ENCODE results near the gene STOX1. TPM values are rescaled to one million over a fixed set of nuclear protein-coding genes. Genes with fewer than 3 reads are reported as not detected.

The STOX1 gene, protein sequence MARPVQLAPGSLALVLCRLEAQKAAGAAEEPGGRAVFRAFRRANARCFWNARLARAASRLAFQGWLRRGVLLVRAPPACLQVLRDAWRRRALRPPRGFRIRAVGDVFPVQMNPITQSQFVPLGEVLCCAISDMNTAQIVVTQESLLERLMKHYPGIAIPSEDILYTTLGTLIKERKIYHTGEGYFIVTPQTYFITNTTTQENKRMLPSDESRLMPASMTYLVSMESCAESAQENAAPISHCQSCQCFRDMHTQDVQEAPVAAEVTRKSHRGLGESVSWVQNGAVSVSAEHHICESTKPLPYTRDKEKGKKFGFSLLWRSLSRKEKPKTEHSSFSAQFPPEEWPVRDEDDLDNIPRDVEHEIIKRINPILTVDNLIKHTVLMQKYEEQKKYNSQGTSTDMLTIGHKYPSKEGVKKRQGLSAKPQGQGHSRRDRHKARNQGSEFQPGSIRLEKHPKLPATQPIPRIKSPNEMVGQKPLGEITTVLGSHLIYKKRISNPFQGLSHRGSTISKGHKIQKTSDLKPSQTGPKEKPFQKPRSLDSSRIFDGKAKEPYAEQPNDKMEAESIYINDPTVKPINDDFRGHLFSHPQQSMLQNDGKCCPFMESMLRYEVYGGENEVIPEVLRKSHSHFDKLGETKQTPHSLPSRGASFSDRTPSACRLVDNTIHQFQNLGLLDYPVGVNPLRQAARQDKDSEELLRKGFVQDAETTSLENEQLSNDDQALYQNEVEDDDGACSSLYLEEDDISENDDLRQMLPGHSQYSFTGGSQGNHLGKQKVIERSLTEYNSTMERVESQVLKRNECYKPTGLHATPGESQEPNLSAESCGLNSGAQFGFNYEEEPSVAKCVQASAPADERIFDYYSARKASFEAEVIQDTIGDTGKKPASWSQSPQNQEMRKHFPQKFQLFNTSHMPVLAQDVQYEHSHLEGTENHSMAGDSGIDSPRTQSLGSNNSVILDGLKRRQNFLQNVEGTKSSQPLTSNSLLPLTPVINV
- under 1 TPM; 0.14 to 0.45 (median 0.25) TPM for total RNA-seq
- 0.25 TPM for polyA plus RNA-seq
- long read RNA-seq, donor 1, partial matches to known transcripts = 0 of 2 reads
- long read RNA-seq, donor 1, other reads (novel, unspliced or antisense) = 1 of 2 reads
- long read RNA-seq, donor 2 = 0 reads
- long read RNA-seq, donor 3, partial matches to known transcripts = 4 of 4 reads
- long read RNA-seq, donor 3, other reads (novel, unspliced or antisense) = 0 of 4 reads
- long read RNA-seq, donor 4 = 0 reads

DNA sequence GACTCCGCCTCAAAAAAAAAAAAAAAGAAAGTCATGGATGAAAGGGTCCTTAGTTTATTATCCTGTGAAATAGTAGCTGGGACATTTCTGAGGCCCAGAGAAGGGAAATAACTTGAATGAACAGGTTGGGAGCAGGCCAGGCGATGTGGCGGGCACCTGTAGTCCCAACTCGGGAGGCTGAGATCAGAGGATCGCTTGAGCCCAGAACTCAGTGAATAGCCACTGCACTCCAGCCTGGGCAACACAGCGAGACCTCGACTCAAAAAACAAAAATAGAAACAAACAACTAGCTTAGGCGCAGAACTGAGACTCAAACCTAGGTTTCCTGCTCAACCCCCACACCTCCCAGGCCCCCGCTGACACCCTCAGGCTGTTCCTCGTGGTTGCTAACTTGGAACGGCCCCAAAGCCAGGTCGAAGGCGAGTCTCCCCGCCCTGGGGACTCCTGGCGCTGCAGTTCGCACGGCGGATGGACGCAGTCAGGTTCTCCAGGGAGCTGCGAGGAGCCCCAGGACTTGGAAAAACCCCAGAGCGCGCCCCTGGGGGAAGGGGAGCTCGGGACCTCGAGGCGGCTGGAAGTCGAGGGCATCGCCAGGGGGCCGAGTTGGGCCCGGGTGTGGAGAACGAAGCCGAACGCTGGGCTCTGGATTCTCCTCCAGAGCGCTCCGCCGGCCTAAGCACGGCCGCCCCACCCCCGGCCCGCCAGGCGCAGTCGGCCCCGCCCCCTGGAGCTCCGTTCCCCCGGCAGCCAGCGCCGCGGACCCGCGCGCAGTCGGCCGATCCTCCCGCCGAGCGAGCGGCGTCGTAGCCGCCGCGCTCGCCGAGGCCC, at the start of gene STOX1:
Gene STOX1, plus strand, starts transcription at position 768 of the 828 bp plus-strand sequence. CDS start 93 bp downstream, outside the sequence.
- Histone ChIP-seq H3K9me3 (ENCODE audit: control insufficient read depth, low read length) (no peaks in the 10 kb centered on the region), H3K27me3 (ENCODE audit: control insufficient read depth, insufficient read depth) (no peaks in the 10 kb centered on the region), H3K4me3 (ENCODE audit: low read length) (peak within 1 kb of the TSS; percentile 74), H3K27ac (ENCODE audit: low read length) (no peak within 1 kb of the TSS), H3K4me1 (ENCODE audit: control insufficient read depth, insufficient read depth, low read length) (no peaks in the 10 kb centered on the region)
- intact Hi-C loops (cut with DNase I) = no loop called here
- peak; percentile 35 to 81 (median 73) for DNase-seq
- ATAC-seq = peak; percentile 84 to 85
- WGBS = 6% methylated on average over 63 of the region's 63 CpGs

DNA sequence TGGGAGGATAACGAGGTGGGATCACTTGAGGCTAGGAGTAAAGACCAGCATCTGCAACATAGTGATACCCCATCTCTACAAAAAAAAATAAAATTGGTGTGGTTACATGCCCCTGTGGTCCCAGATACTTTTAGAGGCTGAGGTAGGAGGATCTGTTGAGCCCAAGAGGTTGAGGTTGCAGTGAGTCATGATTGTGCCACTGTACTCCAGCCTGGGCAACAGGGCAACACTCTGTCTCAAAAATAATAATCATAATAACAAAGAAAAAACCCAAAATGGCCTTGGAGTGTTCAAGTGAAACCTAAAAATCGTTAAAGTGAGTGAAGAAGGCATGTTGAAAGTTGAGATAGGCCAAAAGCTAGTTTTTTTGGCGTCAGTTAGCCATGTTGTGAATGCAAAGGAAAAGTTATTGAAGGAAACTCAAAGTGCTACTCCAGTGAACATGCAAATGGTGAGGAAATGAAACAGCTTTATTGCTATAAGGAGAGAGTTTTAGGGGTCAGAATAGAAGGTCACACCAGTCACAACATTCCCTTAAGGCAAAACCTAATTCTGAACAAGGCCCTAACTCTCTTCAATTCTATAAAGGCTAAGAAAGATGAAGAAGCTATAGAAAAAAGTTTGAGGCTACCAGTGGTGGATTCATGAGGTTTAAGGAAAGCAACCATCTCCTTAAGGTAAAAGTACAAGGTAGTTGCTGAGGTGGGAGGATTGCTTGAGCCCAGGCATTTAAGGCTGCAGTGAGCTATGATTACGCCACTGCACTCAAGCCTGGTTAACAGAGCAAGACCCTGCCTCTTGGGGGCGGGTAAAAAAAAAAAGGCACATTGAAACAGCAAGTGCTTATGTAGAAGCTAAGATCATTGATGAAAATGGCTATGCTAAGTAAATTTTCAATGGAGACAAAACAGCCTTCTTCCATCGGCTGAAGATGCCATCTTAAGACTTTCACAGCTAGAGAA, 45.4 kb upstream of the STOX1 start:
- no peak overlapping the region for H3K27ac ChIP-seq (ENCODE audit: low read length)
- DNase-seq (no peak), ATAC-seq (no peak)
- H3K4me1 ChIP-seq (ENCODE audit: control insufficient read depth, insufficient read depth, low read length) = no peaks in the 10 kb centered on the region
- H3K9me3 ChIP-seq (ENCODE audit: control insufficient read depth, low read length) = no peaks in the 10 kb centered on the region
- intact Hi-C loops (cut with DNase I) = no loop called here
- H3K27me3 ChIP-seq (ENCODE audit: control insufficient read depth, insufficient read depth) = no peaks in the 10 kb centered on the region
- WGBS = 92% methylated on average over 6 of the region's 6 CpGs
- no peak overlapping the region for H3K4me3 ChIP-seq (ENCODE audit: low read length)

DNA sequence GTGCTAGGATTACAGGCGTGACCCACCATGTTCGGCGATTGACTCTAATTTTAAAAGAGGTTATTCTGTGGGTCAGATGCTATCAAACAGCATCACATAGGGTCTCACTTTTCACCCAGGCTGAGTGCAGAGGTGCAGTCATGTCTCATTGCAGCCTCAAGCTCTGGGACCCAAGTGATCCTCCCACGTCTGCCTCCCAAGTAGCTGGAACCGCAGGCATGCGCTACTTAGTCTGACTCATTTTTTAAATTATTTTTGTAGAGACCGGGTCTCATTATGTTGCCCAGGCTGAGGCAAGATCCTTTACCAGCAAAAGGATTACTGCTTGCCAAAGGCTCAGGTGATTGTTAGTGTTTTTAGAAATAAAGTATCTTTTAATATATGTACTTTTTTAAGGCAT, 42.9 kb upstream of the STOX1 start:
- no peaks in the 10 kb centered on the region for H3K9me3 ChIP-seq (ENCODE audit: control insufficient read depth, low read length)
- intact Hi-C loops (cut with DNase I) = no loop called here
- WGBS = 93% methylated on average over 7 of the region's 7 CpGs
- no peaks in the 10 kb centered on the region for H3K4me1 ChIP-seq (ENCODE audit: control insufficient read depth, insufficient read depth, low read length)
- no peak for ATAC-seq
- no peak overlapping the region for H3K27ac ChIP-seq (ENCODE audit: low read length)
- H3K4me3 ChIP-seq (ENCODE audit: low read length) = no peak overlapping the region
- no peak for DNase-seq
- H3K27me3 ChIP-seq (ENCODE audit: control insufficient read depth, insufficient read depth) = no peaks in the 10 kb centered on the region

DNA sequence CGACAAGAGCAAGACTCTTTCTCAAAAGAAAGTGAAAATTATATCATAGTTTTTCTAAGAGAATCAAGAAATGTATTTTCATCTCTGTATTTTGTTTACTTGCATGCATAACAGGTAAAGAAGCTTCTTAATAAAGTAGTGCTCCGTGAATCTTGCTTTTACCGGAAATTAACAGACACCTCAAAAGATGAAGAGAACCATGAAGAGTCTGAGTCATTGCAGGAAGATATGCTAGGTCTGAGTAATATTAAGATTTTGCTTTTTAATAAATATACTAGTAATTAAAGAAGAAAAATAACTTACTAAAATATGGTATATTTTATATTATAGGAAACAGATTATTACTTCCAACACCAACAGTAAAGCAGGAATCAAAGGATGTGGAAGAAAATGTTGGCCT, 39.5 kb upstream of the STOX1 start:
- intact Hi-C loops (cut with DNase I) = no loop called here
- no peak for ATAC-seq
- DNase-seq = no peak
- Histone ChIP-seq H3K27me3 (ENCODE audit: control insufficient read depth, insufficient read depth) (no peaks in the 10 kb centered on the region), H3K27ac (ENCODE audit: low read length) (no peak overlapping the region), H3K4me1 (ENCODE audit: control insufficient read depth, insufficient read depth, low read length) (no peaks in the 10 kb centered on the region), H3K4me3 (ENCODE audit: low read length) (no peak overlapping the region), H3K9me3 (ENCODE audit: control insufficient read depth, low read length) (no peaks in the 10 kb centered on the region)
- 96% methylated on average over 3 of the region's 3 CpGs for WGBS

DNA sequence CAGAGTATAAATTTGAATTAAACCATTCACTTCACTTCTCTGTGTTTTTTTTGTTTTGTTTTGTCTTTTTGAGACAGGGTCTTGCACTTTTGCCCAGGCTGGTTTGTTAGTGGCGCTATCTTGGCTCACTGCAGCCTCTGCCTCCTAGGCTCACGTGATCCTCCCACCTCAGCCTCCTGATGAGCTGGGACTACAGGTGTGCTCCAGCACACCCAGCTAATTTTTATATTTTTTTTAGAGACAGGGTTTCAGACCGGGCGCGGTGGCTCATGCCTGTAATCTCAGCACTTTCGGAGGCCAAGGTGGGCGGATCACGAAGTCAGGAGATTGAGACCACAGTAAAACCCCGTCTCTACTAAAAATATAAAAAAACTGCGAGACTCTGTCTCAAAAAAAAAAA, 36.9 kb upstream of the STOX1 start:
- Histone ChIP-seq H3K27ac (ENCODE audit: low read length) (no peak overlapping the region), H3K27me3 (ENCODE audit: control insufficient read depth, insufficient read depth) (no peaks in the 10 kb centered on the region), H3K4me3 (ENCODE audit: low read length) (no peak overlapping the region), H3K9me3 (ENCODE audit: control insufficient read depth, low read length) (no peaks in the 10 kb centered on the region), H3K4me1 (ENCODE audit: control insufficient read depth, insufficient read depth, low read length) (no peaks in the 10 kb centered on the region)
- WGBS = 96% methylated on average over 10 of the region's 10 CpGs
- ATAC-seq (no peak), DNase-seq (no peak)
- intact Hi-C loops (cut with DNase I) = loop anchor here in 2 of 4 donors (10.0 kb wide), 1 partner anchor 104 kb away; no protein-coding TSS in a partner anchor

DNA sequence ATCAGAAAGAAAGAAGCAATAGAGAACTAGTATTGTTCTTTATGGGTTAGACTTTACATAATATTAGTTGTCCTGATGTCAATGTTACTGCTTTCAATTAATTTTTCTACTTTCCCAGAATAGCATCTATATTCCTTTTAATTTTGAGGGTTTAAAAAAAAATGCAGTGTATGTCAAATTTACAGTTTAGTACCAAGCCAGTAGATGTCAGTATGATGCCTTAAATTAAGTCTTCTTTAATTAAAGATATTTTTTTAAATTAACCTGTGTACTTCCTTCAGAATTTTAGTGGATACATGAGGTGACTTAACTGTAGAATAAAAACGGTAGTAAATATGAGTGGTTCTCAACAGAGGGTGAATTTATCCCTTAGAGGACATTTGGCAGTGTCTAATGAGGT, 35.2 kb upstream of the STOX1 start:
- no peak overlapping the region for H3K27ac ChIP-seq (ENCODE audit: low read length)
- no peak overlapping the region for H3K4me3 ChIP-seq (ENCODE audit: low read length)
- ATAC-seq (no peak), DNase-seq (no peak)
- 66% methylated on average over 1 of the region's 1 CpG for WGBS
- intact Hi-C loops (cut with DNase I) = loop anchor here in 2 of 4 donors (10.0 kb wide), 1 partner anchor 103 kb away; no protein-coding TSS in a partner anchor
- no peaks in the 10 kb centered on the region for H3K9me3 ChIP-seq (ENCODE audit: control insufficient read depth, low read length)
- H3K4me1 ChIP-seq (ENCODE audit: control insufficient read depth, insufficient read depth, low read length) = no peaks in the 10 kb centered on the region
- no peaks in the 10 kb centered on the region for H3K27me3 ChIP-seq (ENCODE audit: control insufficient read depth, insufficient read depth)

DNA sequence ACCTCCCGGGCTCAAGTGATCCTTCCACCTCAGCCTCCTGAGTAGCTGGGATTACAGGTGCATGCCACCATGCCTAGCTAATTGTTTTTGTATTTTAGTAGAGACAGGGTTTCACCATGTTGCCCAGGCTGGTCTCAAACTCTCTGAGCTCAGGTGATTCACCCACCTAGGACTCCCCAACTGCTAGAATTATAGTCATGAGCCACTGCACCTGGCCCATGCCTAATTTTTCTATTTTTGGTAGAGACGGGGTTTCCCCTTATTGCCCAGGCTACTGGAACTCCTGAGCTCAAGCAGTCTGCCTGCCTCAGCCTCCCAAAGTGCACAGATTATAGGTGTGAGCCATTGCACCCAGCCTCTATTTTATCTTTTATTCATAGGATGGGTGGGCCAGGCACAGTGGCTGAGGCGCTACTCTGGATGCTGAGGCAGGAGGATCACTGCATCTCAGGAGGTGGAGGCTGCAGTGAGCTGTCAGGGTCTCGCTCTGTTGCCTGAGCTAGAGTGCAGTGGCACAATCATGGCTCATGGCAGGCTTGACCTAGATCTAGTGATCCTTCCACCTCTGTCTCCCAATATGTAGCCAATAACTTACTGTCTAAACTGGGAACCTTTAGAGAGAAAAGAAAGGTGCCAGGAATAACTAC, 31.3 kb upstream of the STOX1 start:
- ATAC-seq = no peak
- WGBS = 95% methylated on average over 4 of the region's 4 CpGs
- intact Hi-C loops (cut with DNase I) = loop anchor here in 2 of 4 donors (10.0 kb wide), 1 partner anchor 99 kb away; no protein-coding TSS in a partner anchor

DNA sequence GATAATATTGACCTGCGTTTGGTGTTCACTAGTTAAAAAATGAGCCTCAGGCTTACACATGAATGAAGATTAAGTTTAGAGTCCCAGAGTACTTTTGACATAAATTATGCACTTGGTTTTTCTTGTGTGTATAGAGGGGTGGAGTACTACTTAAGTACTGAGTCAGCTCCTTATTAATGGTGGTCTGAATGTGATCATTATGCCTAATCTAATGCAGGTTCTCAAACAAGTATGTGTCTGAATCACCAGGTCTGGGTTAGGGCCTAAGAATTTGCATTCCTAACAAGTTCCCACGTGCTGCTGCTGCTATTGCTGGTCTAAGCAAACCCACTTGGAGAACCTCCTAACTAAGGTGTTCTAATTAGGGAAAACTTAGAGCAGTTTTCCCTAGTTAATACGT, 30.7 kb upstream of the STOX1 start:
- DNase-seq = no peak
- H3K27ac ChIP-seq (ENCODE audit: low read length) = no peak overlapping the region
- H3K4me3 ChIP-seq (ENCODE audit: low read length) = no peak overlapping the region
- H3K27me3 ChIP-seq (ENCODE audit: control insufficient read depth, insufficient read depth) = no peaks in the 10 kb centered on the region
- intact Hi-C loops (cut with DNase I) = loop anchor here in 2 of 4 donors (10.0 kb wide), 1 partner anchor 98 kb away; no protein-coding TSS in a partner anchor
- WGBS = 91% methylated on average over 3 of the region's 3 CpGs
- no peaks in the 10 kb centered on the region for H3K4me1 ChIP-seq (ENCODE audit: control insufficient read depth, insufficient read depth, low read length)
- no peaks in the 10 kb centered on the region for H3K9me3 ChIP-seq (ENCODE audit: control insufficient read depth, low read length)
- no peak for ATAC-seq

More for the DNA sequence above, 31.3 kb upstream of the STOX1 start:
- no peaks in the 10 kb centered on the region for H3K27me3 ChIP-seq (ENCODE audit: control insufficient read depth, insufficient read depth)
- H3K27ac ChIP-seq (ENCODE audit: low read length) = no peak overlapping the region
- no peak overlapping the region for H3K4me3 ChIP-seq (ENCODE audit: low read length)
- no peak for DNase-seq
- H3K9me3 ChIP-seq (ENCODE audit: control insufficient read depth, low read length) = no peaks in the 10 kb centered on the region
- H3K4me1 ChIP-seq (ENCODE audit: control insufficient read depth, insufficient read depth, low read length) = no peaks in the 10 kb centered on the region

DNA sequence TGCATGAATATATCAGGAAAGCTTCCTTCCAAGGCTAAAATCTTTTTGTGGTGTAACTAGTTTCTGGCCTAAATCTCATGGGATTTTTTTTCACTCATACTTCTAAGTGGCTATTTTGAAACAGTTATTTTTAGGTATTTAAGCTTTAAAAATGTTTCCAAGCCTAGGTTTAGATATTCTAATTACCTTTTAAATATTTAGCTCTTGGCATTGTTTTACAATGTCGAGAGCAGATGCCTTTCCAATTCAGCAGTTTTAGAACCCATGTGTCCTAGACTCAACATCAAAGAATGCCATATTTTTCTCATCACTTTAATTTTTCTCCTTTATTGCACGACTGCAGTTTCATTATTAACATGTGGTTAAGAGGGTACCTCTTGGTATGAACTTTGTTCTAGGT, 27.1 kb upstream of the STOX1 start:
- Histone ChIP-seq H3K9me3 (ENCODE audit: control insufficient read depth, low read length) (no peaks in the 10 kb centered on the region), H3K27ac (ENCODE audit: low read length) (no peak overlapping the region), H3K27me3 (ENCODE audit: control insufficient read depth, insufficient read depth) (no peaks in the 10 kb centered on the region), H3K4me1 (ENCODE audit: control insufficient read depth, insufficient read depth, low read length) (no peaks in the 10 kb centered on the region), H3K4me3 (ENCODE audit: low read length) (no peak overlapping the region)
- DNase-seq (no peak), ATAC-seq (no peak)
- intact Hi-C loops (cut with DNase I) = no loop called here
- WGBS = 54% methylated on average over 2 of the region's 2 CpGs

Measured in right cardiac atrium (tissue), 5 donors.